HepG2 (cell line): ENCODE data around the gene GUK1. TPM values are rescaled to one million over a fixed set of nuclear protein-coding genes. Genes with fewer than 3 reads are reported as not detected.

Source experiments
- ATAC-seq: fragments of 200-7000 bp; cut with Tn5 transposase; 3 replicates; pipeline ENCODE4 v1.9.1; 2020; ENCODE audit warnings: mild to moderate bottlenecking, moderate library complexity
- BruUV-seq: library from RNA; stranded (reverse); fragments of 400-500 nt; replicated peaks from 2 replicates; lab custom pipeline; 2021; lab: Mats Ljungman, UMichigan
- CTCF ChIA-PET: fragments of 300-600 bp; formaldehyde crosslinking; extraction: SDS; loops from one replicate; lab custom pipeline; 2021; ENCODE audit warnings: low total read pairs, inconsistent platforms, low intra/inter-chr PET ratio; lab: Yijun Ruan, JAX
- POLR2A ChIA-PET: fragments of 350-600 bp; sonication (Branson Sonifier 250); formaldehyde crosslinking; loops from one replicate; lab custom pipeline; 2020; ENCODE audit warnings: antibody characterized with exemption, inconsistent platforms; lab: Yijun Ruan, JAX
- DNase-seq: peaks from one replicate; pipeline ENCODE4 v3.0.0-alpha.2; 2015; ENCODE audit warnings: low spot score
- FAIRE-seq: peaks from 3 replicates; lab custom pipeline; 2011; peaks lifted over from hg19 to GRCh38; lab: Jason Lieb, UNC
- H2AFZ ChIP-seq: one replicate; pipeline ENCODE4 v1.6.1; 2011; ENCODE audit warnings: low read length, inconsistent platforms
- H3K27ac ChIP-seq: fragments of 300-600 bp; 3 replicates; pipeline ENCODE4 v1.8.0; 2011; ENCODE audit warnings: mixed run types, mild to moderate bottlenecking, mixed read lengths, low read length, inconsistent platforms; ENCODE audit not compliant: insufficient read depth; ENCODE audit errors: extremely low read length
- H3K27me3 ChIP-seq, 2 experiments: fragments of 200-600 bp in 1 of 2; 2 replicates in 1 of 2; 3 replicates in 1 of 2; pipeline versions ENCODE4 v1.6.0 to v1.8.0; 2011; ENCODE audit warnings: low read length in 2 of 2, mild to moderate bottlenecking in 2 of 2, moderate library complexity in 2 of 2, inconsistent platforms in 1 of 2; ENCODE audit not compliant: insufficient read depth in 2 of 2, control insufficient read depth in 1 of 2
- H3K36me3 ChIP-seq, 2 experiments: fragments of 200-600 bp in 1 of 2; replicated peaks in 1 of 2; 2 replicates in 1 of 2; 3 replicates in 1 of 2; pipeline versions ENCODE4 v1.5.1 to v1.8.0; 2011; ENCODE audit warnings: low read length in 2 of 2, inconsistent platforms in 1 of 2; ENCODE audit not compliant: insufficient read depth in 2 of 2, control insufficient read depth in 1 of 2
- H3K4me1 ChIP-seq: 2 replicates; pipeline ENCODE4 v1.5.1; 2012; ENCODE audit warnings: low read length, inconsistent platforms; ENCODE audit not compliant: insufficient read depth
- H3K4me2 ChIP-seq: 2 replicates; pipeline ENCODE4 v1.6.0; 2011; ENCODE audit warnings: low read depth, low read length, inconsistent platforms
- H3K4me3 ChIP-seq, 3 experiments: fragments of 200-600 bp in 1 of 3; sonication (generic), shearing (Covaris generic) in 1 of 3; replicated peaks in 1 of 3; 2 replicates each; pipeline ENCODE4 v1.5.1; 2011 to 2016; ENCODE audit warnings: low read length in 3 of 3, inconsistent platforms in 2 of 3, low read depth in 2 of 3, mild to moderate bottlenecking in 2 of 3, control low read depth in 1 of 3, mixed read lengths in 1 of 3; ENCODE audit not compliant: insufficient read depth in 1 of 3
- H3K79me2 ChIP-seq: one replicate; pipeline ENCODE4 v1.6.1; 2011; ENCODE audit warnings: low read length, inconsistent platforms; ENCODE audit not compliant: insufficient read depth
- H3K9ac ChIP-seq: 2 replicates; pipeline ENCODE4 v1.6.0; 2011; ENCODE audit warnings: mild to moderate bottlenecking, low read depth, low read length, inconsistent platforms; ENCODE audit not compliant: insufficient read depth
- H3K9me3 ChIP-seq: 2 replicates; pipeline ENCODE4 v1.5.1; 2012; ENCODE audit warnings: mild to moderate bottlenecking, low read length
- H4K20me1 ChIP-seq: 2 replicates; pipeline ENCODE4 v1.6.0; 2011; ENCODE audit warnings: inconsistent platforms, mild to moderate bottlenecking, low read length, moderate library complexity; ENCODE audit not compliant: insufficient read depth
- CBX5 ChIP-seq: sonication (generic); formaldehyde crosslinking; IDR thresholded peaks from 2 replicates; pipeline ENCODE4 v1.4.0; 2020; ENCODE audit warnings: missing genetic modification reagents, borderline replicate concordance
- CHCHD3 ChIP-seq: sonication (generic); formaldehyde crosslinking; IDR thresholded peaks from 2 replicates; pipeline ENCODE4 v1.8.0; 2022; ENCODE audit warnings: mild to moderate bottlenecking, missing genetic modification reagents, moderate library complexity
- CTCF ChIP-seq: sonication (generic); formaldehyde crosslinking; IDR thresholded peaks from 2 replicates; pipeline ENCODE4 v1.5.0; 2020; ENCODE audit warnings: mild to moderate bottlenecking, missing genetic modification reagents, moderate library complexity
- HNRNPL ChIP-seq: fragments of 200-400 bp; formaldehyde crosslinking; IDR thresholded peaks from 2 replicates; pipeline ENCODE4 v1.6.1; 2017; ENCODE audit warnings: mild to moderate bottlenecking, low read depth, low read length
- MXI1 ChIP-seq: IDR thresholded peaks from 3 replicates; pipeline ENCODE4 v1.6.1; 2012; ENCODE audit warnings: low read depth, low read length, inconsistent platforms, borderline replicate concordance
- MYC ChIP-seq: sonication (generic); formaldehyde crosslinking; IDR thresholded peaks from 2 replicates; pipeline ENCODE4 v1.9.0; 2021; ENCODE audit warnings: missing genetic modification reagents, borderline replicate concordance
- MYNN ChIP-seq: sonication (generic); formaldehyde crosslinking; IDR thresholded peaks from 2 replicates; pipeline ENCODE4 v1.4.0; 2020; ENCODE audit warnings: mild to moderate bottlenecking, low read depth, missing genetic modification reagents
- PCBP1 ChIP-seq: fragments of 200-400 bp; formaldehyde crosslinking; IDR thresholded peaks from 2 replicates; pipeline ENCODE4 v1.6.1; 2017; ENCODE audit warnings: mild to moderate bottlenecking, low read depth, low read length, borderline replicate concordance
- RBFOX2 ChIP-seq: fragments of 200-400 bp; formaldehyde crosslinking; IDR thresholded peaks from 2 replicates; pipeline ENCODE4 v1.6.1; 2017; ENCODE audit warnings: low read depth, mild to moderate bottlenecking, low read length
- SP5 ChIP-seq: IDR thresholded peaks from 2 replicates; pipeline ENCODE4 v1.6.1; 2016; ENCODE audit warnings: low read depth, borderline replicate concordance
- SSRP1 ChIP-seq: IDR thresholded peaks from 2 replicates; pipeline ENCODE4 v1.6.1; 2016; ENCODE audit warnings: control low read depth
- TEAD2 ChIP-seq: sonication (generic); formaldehyde crosslinking; IDR thresholded peaks from 2 replicates; pipeline ENCODE4 v1.9.0; 2021; ENCODE audit warnings: missing genetic modification reagents
- YY1 ChIP-seq: IDR thresholded peaks from 2 replicates; pipeline ENCODE4 v1.6.1; 2011; ENCODE audit warnings: low read length, low read depth, moderate library complexity, mild to moderate bottlenecking; ENCODE audit not compliant: insufficient read depth, insufficient replicate concordance
- ZKSCAN1 ChIP-seq: fragments of 150-350 bp; IDR thresholded peaks from 2 replicates; pipeline ENCODE4 v1.6.1; 2014; ENCODE audit warnings: low read length
- ZNF124 ChIP-seq: sonication (generic); formaldehyde crosslinking; IDR thresholded peaks from 2 replicates; pipeline ENCODE4 v1.4.0; 2020; ENCODE audit warnings: missing genetic modification reagents
- ZNF333 ChIP-seq: sonication (generic); formaldehyde crosslinking; IDR thresholded peaks from 2 replicates; pipeline ENCODE4 v1.4.0; 2020; ENCODE audit warnings: mild to moderate bottlenecking, missing genetic modification reagents, borderline replicate concordance
- WGBS: methylation state at CpG from one replicate; pipeline ENCODE4 v1.1.6; 2017; ENCODE audit warnings: low lambda C conversion rate; 5-methylcytosine and 5-hydroxymethylcytosine counted together
- in situ Hi-C: cut with HindIII; loops from 2 replicates; pipeline ENCODE4 v1.10.0; 2017; ENCODE audit warnings: low pct_unique_long_range_greater_than_20kb; ENCODE audit not compliant: extremely low pct_ligation_motif_present
- intact Hi-C: fragments of 100-400 bp; cut with micrococcal nuclease; formaldehyde crosslinking; loops from one replicate; pipeline ENCODE4 v1.10.0; 2022; ENCODE audit not compliant: unreplicated experiment
- polyA plus RNA-seq, 8 experiments: library from polyadenylated mRNA; depleted of rRNA in 3 of 8; stranded (reverse) in 7 of 8; unstranded in 1 of 8; fragments of >200 nt; fragmentation: Illumina TruSeq in 4 of 8; extraction: Trizol in 4 of 8; gene quantifications; 2 replicates each; pipeline versions ENCODE4 v1.2.1 to v1.2.3, GENCODE V29; 2011 to 2016; ENCODE audit warnings: low read depth in 4 of 8, missing spikeins in 1 of 8, mixed read lengths in 1 of 8; ENCODE audit not compliant: insufficient read depth in 1 of 8
- total RNA-seq, 5 experiments: library from RNA; depleted of rRNA; stranded (reverse); fragments of >200 nt; fragmentation: Illumina TruSeq; extraction: Trizol; gene quantifications; 2 replicates each; pipeline ENCODE4 v1.2.3, GENCODE V29; 2016; ENCODE audit warnings: low read depth in 1 of 5
- TF ChIP-seq, protein P1 (sequence below): IDR thresholded peaks from 2 replicates; pipeline ENCODE4 v1.6.1; 2012; ENCODE audit warnings: inconsistent platforms
- TF ChIP-seq, protein P2 (sequence below): IDR thresholded peaks from 2 replicates; pipeline ENCODE4 v1.6.1; 2018; ENCODE audit warnings: missing genetic modification reagents
- TF ChIP-seq, protein P3 (sequence below), 2 experiments: sonication (generic) in 1 of 2; formaldehyde crosslinking in 1 of 2; IDR thresholded peaks; 2 replicates each; pipeline versions ENCODE4 v1.4.0 to v1.6.1; 2018 to 2020; ENCODE audit warnings: missing genetic modification reagents in 2 of 2, borderline replicate concordance in 1 of 2, low read depth in 1 of 2, mild to moderate bottlenecking in 1 of 2, missing biosample characterization in 1 of 2

The GUK1 gene
- total and polyA plus RNA-seq, 2 of the 13 experiments (the other 11 are each of a cell fraction or from before 2014, with no cell fraction given) = 116 to 154 TPM

GRCh38 chr1:228101994-228102790 is 37.9 kb upstream of the GUK1 start:
- H4K20me1 ChIP-seq = peaks cover 35% of the 10 kb centered on the region
- peaks cover 28% of the 10 kb centered on the region for H3K4me1 ChIP-seq
- peak overlapping the region; percentile 69 for H3K4me2 ChIP-seq
- FAIRE-seq (no peak), ATAC-seq (peak; percentile 72), DNase-seq (no peak)
- ChIA-PET POLR2A (interaction anchor here (0.6 to 1.0 kb wide), 3 partner anchors 9 to 63 kb away, joined by 3 to 4 read pairs (median 3); partner anchors contain the start of gene IBA57), CTCF (no interaction called here)
- BruUV-seq = no TSS peak
- H3K27ac ChIP-seq = peak overlapping the region; percentile 80
- peaks cover 14 to 36% of the 10 kb centered on the region in 2 experiments; a peak in 4 of 5 replicates for H3K36me3 ChIP-seq
- peak overlapping the region; percentile 82 to 93 (median 92) for H3K4me3 ChIP-seq
- peak overlapping the region; percentile 79 for H3K9ac ChIP-seq
- no peak overlapping the region for H2AFZ ChIP-seq
- H3K79me2 ChIP-seq = peaks cover 25% of the 10 kb centered on the region
- H3K27me3 ChIP-seq = no peaks in the 10 kb centered on the region; a peak in 1 of 5 replicates
- no peaks in the 10 kb centered on the region for H3K9me3 ChIP-seq
- WGBS = no CpG with 5 or more reads among the region's 73 CpGs
- in situ Hi-C loops = no loop called here
- intact Hi-C loops = no loop called here
- no peak for TF ChIP-seq TEAD2 (CRISPR knock-in tag)
- 0 out of 2 replicates have a peak, but pooled peaks have one; percentile 70 for TF ChIP-seq PCBP1
- TF ChIP-seq CBX5 (CRISPR knock-in tag) = 0 out of 2 replicates have a peak, but pooled peaks have one; percentile 18
- TF ChIP-seq, protein P1, sequence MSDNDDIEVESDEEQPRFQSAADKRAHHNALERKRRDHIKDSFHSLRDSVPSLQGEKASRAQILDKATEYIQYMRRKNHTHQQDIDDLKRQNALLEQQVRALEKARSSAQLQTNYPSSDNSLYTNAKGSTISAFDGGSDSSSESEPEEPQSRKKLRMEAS = peak; percentile 22
- 0 out of 2 replicates have a peak, but pooled peaks have one; percentile 42 for TF ChIP-seq RBFOX2
- TF ChIP-seq ZNF124 = no peak
- TF ChIP-seq MXI1 = 0 out of 3 replicates have a peak, but pooled peaks have one; percentile 11
- no peak for TF ChIP-seq MYNN (CRISPR knock-in tag)
- TF ChIP-seq CHCHD3 (CRISPR knock-in tag) = no peak
- TF ChIP-seq HNRNPL = 0 out of 2 replicates have a peak, but pooled peaks have one; percentile 15
- peak; percentile 40; the same call in 1 of the 2 replicates for TF ChIP-seq MYC
- TF ChIP-seq YY1 = peak; percentile 46
- TF ChIP-seq ZKSCAN1 = no peak
- TF ChIP-seq SSRP1 = no peak
- 0 out of 2 replicates have a peak, but pooled peaks have one; percentile 12 for TF ChIP-seq SP5
- TF ChIP-seq CTCF (CRISPR knock-in tag) = peak; percentile 75
- 0 out of 2 replicates have a peak, but pooled peaks have one; percentile 27 for TF ChIP-seq ZNF333 (CRISPR knock-in tag)
- TF ChIP-seq, protein P2, sequence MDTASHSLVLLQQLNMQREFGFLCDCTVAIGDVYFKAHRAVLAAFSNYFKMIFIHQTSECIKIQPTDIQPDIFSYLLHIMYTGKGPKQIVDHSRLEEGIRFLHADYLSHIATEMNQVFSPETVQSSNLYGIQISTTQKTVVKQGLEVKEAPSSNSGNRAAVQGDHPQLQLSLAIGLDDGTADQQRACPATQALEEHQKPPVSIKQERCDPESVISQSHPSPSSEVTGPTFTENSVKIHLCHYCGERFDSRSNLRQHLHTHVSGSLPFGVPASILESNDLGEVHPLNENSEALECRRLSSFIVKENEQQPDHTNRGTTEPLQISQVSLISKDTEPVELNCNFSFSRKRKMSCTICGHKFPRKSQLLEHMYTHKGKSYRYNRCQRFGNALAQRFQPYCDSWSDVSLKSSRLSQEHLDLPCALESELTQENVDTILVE (CRISPR knock-in tag) = no peak
- TF ChIP-seq, protein P3, sequence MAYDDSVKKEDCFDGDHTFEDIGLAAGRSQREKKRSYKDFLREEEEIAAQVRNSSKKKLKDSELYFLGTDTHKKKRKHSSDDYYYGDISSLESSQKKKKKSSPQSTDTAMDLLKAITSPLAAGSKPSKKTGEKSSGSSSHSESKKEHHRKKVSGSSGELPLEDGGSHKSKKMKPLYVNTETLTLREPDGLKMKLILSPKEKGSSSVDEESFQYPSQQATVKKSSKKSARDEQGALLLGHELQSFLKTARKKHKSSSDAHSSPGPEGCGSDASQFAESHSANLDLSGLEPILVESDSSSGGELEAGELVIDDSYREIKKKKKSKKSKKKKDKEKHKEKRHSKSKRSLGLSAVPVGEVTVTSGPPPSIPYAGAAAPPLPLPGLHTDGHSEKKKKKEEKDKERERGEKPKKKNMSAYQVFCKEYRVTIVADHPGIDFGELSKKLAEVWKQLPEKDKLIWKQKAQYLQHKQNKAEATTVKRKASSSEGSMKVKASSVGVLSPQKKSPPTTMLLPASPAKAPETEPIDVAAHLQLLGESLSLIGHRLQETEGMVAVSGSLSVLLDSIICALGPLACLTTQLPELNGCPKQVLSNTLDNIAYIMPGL (CRISPR knock-in tag; IDR thresholded peaks at IDR 0.05; ENCODE audit: borderline replicate concordance in 1 of 2, low read depth in 1 of 2) = peak in 1 of 2 experiments; percentile 81; a peak in 2 of 4 replicates
